Measurements from ENCODE around the gene CDHR2. TPM values are rescaled to one million over a fixed set of nuclear protein-coding genes. Genes with fewer than 3 reads are reported as not detected.

Gene CDHR2
- total RNA-seq, 1 donor from 2014 or later: 0.45 TPM

- DNase-seq (ENCODE audit: low spot score in 2 of 2, unreplicated experiment in 2 of 2): no peak
- H3K4me3 Mint-ChIP-seq: no peak overlapping the region
- peaks cover 94% of the 10 kb centered on the region for H3K27me3 Mint-ChIP-seq (ENCODE audit: low read depth)
- TF ChIP-seq CTCF (IDR thresholded peaks at IDR 0.05; ENCODE audit: unreplicated experiment): no peak
- no peak overlapping the region for H3K27ac Mint-ChIP-seq
- H3K36me3 Mint-ChIP-seq: no peaks in the 10 kb centered on the region
- peaks cover 4% of the 10 kb centered on the region for H3K4me1 Mint-ChIP-seq
- H3K9me3 Mint-ChIP-seq: no peaks in the 10 kb centered on the region
Measured at GRCh38 chr5:176626876-176627236, 77.7 kb downstream of the CDHR2 start.

GRCh38 chr5:176627582-176627981, 78.4 kb downstream of the CDHR2 start:
- no peaks in the 10 kb centered on the region for H3K9me3 Mint-ChIP-seq
- peaks cover 94% of the 10 kb centered on the region for H3K27me3 Mint-ChIP-seq (ENCODE audit: low read depth)
- no peak for DNase-seq (ENCODE audit: low spot score in 2 of 2, unreplicated experiment in 2 of 2)
- no peaks in the 10 kb centered on the region for H3K36me3 Mint-ChIP-seq
- H3K4me1 Mint-ChIP-seq: peaks cover 4% of the 10 kb centered on the region
- H3K4me3 Mint-ChIP-seq: no peak overlapping the region
- H3K27ac Mint-ChIP-seq: no peak overlapping the region
- TF ChIP-seq CTCF (IDR thresholded peaks at IDR 0.05; ENCODE audit: unreplicated experiment): no peak

GRCh38 chr5:176628406-176629228, 79.5 kb downstream of the CDHR2 start:
- DNase-seq (ENCODE audit: low spot score in 2 of 2, unreplicated experiment in 2 of 2): no peak
- H3K4me3 Mint-ChIP-seq: peak overlapping the region; percentile 37
- H3K9me3 Mint-ChIP-seq: no peaks in the 10 kb centered on the region
- peaks cover 4% of the 10 kb centered on the region for H3K4me1 Mint-ChIP-seq
- TF ChIP-seq CTCF (IDR thresholded peaks at IDR 0.05; ENCODE audit: unreplicated experiment): no peak
- peaks cover 95% of the 10 kb centered on the region for H3K27me3 Mint-ChIP-seq (ENCODE audit: low read depth)
- H3K27ac Mint-ChIP-seq: no peak overlapping the region
- H3K36me3 Mint-ChIP-seq: no peaks in the 10 kb centered on the region

- Mint-ChIP-seq H3K9me3 (no peaks in the 10 kb centered on the region), H3K4me3 (peak overlapping the region; percentile 37), H3K4me1 (peaks cover 4% of the 10 kb centered on the region), H3K36me3 (no peaks in the 10 kb centered on the region), H3K27me3 (ENCODE audit: low read depth) (peaks cover 94% of the 10 kb centered on the region), H3K27ac (no peak overlapping the region)
- no peak for TF ChIP-seq CTCF (IDR thresholded peaks at IDR 0.05; ENCODE audit: unreplicated experiment)
- no peak for DNase-seq (ENCODE audit: low spot score in 2 of 2, unreplicated experiment in 2 of 2)
Measured at GRCh38 chr5:176629317-176629852, 80.2 kb downstream of the CDHR2 start.

GRCh38 chr5:176629853-176630680, 80.9 kb downstream of the CDHR2 start, which contains the start of the genes EIF4E1B and SNCB:
Gene EIF4E1B (plus strand): TSS chr5:176630675. CDS start chr5:176642788, 12,113 bp downstream.
Gene SNCB (minus strand): TSS chr5:176630534. CDS start chr5:176629654, 880 bp downstream.
- peak in 1 of 2 experiments; percentile 64 for DNase-seq (ENCODE audit: low spot score in 2 of 2, unreplicated experiment in 2 of 2)
- no peak within 1 kb of the TSS for H3K27ac Mint-ChIP-seq

More at GRCh38 chr5:176629853-176630680, 80.9 kb downstream of the CDHR2 start, which contains the start of the genes EIF4E1B and SNCB:
- H3K4me1 Mint-ChIP-seq: peaks cover 4% of the 10 kb centered on the region
- TF ChIP-seq CTCF (IDR thresholded peaks at IDR 0.05; ENCODE audit: unreplicated experiment): no peak
- H3K9me3 Mint-ChIP-seq: no peaks in the 10 kb centered on the region
- H3K36me3 Mint-ChIP-seq: no peaks in the 10 kb centered on the region
- H3K4me3 Mint-ChIP-seq: peak within 1 kb of the TSS; percentile 32
- H3K27me3 Mint-ChIP-seq (ENCODE audit: low read depth): peaks cover 93% of the 10 kb centered on the region

All from mesothelial cell of epicardium (in vitro differentiated cells).